HG03575 (cell line): ENCODE results near the gene LIMD2.

Experiments used
- ATAC-seq: cut with Tn5 transposase; IDR thresholded peaks from one replicate; pipeline ENCODE4 v1.9.1; 2021; ENCODE audit not compliant: unreplicated experiment, insufficient number of reproducible peaks, low FRiP score; ENCODE audit errors: extremely low read depth

Gene LIMD2

GRCh38 chr17:63686138-63686685 lies 13.7 kb downstream of the LIMD2 start:
- no peak for ATAC-seq

- no peak for ATAC-seq
Measured at GRCh38 chr17:63685578-63685977, 14.3 kb downstream of the LIMD2 start.

GRCh38 chr17:63685041-63685440 lies 14.9 kb downstream of the LIMD2 start:
- ATAC-seq = no peak

GRCh38 chr17:63682981-63683380 lies 16.9 kb downstream of the LIMD2 start:
- ATAC-seq = no peak

- no peak for ATAC-seq
Measured at GRCh38 chr17:63682441-63682840, 17.5 kb downstream of the LIMD2 start.

GRCh38 chr17:63681530-63681929 lies 18.4 kb downstream of the LIMD2 start:
- no peak for ATAC-seq

DNA sequence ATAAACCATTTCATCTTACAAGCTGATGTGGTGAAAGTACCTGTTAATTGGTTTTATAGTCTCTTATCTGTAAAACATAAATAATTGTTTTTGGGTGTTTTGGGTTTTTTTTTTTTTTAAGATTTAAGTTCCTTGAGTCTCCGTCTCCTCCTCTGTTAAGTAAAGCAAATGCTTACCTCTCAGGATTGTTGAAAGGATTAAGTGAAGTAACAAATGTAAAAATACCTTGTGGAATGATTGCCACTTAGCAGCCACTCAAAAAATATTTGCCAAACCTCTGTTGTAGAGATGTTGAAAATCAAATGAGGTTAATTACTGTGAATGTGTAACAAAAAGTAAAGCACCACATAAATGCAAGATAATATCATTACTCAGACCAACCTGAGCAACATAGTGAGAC lies 19.2 kb downstream of the LIMD2 start:
- ATAC-seq = no peak

DNA sequence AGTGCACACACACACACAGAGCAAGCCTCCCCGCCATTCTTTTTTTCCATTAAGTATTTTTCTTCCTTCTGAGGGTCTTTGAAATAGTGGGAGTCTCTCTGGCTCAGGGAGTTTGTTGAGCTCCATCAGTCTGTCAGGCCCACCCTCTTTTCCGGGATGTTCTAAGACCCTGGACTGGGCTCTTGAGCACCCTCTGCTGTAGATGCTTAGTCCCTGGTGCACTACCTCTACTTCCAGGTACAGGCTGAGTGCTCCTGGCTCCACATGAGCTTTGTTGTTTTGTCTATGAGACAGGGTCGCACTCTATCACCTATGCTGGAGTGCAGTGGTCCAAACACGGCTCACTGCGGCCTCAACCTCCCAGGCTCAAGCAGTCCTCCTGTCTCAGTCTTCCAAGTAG lies 20.7 kb downstream of the LIMD2 start:
- ATAC-seq = no peak

- no peak for ATAC-seq
Measured at GRCh38 chr17:63676584-63676983, 23.3 kb downstream of the LIMD2 start.

GRCh38 chr17:63675607-63676546 lies 24.0 kb downstream of the LIMD2 start:
- no peak for ATAC-seq

DNA sequence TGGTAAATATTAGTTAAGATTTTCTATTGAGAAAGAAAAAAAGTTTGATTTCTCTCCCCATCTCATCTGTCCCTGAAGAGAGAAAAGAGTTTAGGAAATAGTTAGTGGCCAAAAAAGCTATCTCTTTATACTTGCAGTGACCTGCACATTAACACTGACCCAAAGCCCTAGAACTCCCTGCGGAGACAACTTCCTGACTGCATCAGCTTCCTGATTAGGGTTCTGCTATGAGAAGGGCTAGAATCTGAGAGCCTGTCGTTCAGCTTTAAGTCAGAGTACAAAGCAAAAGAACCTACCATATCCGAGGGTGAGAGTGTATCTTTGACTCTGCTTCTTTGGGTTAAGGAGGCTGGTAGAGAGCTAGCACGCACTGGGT lies 24.7 kb downstream of the LIMD2 start:
- ATAC-seq = no peak

DNA sequence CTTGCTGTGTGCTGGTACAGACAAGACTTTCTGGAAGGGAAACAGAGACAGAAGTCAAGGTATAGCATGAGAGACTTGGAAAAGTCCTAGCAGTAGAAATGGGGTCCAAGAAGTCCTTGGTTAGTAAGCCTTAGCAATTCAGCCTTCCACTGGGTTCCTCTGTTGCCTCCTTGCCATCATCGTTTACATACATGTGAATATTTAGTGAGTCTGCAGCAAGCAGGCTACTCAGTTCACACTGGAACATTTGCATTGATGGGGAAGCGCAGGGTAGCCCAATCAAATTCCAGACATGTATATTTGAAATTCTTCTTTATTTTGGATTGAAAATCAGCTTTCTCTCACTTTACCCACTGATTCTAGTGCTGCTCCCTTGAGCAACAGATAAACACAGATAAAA lies 27.1 kb downstream of the LIMD2 start:
- ATAC-seq = no peak

- no peak for ATAC-seq
Measured at GRCh38 chr17:63665527-63666214, 34.3 kb downstream of the LIMD2 start.

DNA sequence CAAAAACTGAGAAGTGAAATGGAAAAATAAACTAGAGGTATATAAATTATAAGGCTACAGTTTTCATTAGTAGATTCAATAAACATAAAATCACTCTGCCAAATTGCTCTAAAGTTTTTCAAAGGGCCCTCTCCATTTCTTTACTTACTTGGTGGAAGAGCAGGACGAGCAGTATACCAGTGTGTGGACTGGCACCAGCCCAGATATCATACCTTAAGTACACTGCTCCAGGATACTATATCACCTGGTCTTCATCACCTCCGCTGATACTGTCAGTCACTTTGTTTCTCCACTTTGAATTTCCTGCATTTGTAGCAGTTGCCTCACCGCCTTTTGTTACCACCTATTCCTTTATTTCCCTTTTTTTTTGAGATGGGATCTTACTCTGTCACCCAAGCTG lies 40.1 kb downstream of the LIMD2 start:
- ATAC-seq = no peak

- ATAC-seq = no peak
Measured at GRCh38 chr17:63658366-63658765, 41.6 kb downstream of the LIMD2 start.

GRCh38 chr17:63657786-63658185 lies 42.1 kb downstream of the LIMD2 start:
- ATAC-seq = no peak

DNA sequence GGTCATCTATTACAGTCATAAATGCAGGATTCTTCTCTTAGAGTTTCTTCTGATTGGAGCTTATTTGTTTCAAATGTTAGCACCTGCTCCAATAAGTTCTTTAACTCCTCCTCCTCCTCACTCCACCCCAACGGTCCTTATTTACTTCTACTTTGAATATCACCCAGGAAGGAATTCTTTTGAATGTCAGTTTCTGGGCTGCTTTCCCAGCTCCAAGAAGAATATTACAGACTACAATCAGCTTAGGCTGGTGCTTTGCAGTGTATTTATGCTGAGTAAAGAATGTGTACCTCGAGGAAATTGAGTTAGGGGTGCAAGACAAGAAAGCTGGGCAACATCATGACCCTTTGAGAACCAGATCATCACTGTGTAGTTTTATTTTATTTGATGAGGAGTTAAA lies 46.9 kb downstream of the LIMD2 start:
- no peak for ATAC-seq

DNA sequence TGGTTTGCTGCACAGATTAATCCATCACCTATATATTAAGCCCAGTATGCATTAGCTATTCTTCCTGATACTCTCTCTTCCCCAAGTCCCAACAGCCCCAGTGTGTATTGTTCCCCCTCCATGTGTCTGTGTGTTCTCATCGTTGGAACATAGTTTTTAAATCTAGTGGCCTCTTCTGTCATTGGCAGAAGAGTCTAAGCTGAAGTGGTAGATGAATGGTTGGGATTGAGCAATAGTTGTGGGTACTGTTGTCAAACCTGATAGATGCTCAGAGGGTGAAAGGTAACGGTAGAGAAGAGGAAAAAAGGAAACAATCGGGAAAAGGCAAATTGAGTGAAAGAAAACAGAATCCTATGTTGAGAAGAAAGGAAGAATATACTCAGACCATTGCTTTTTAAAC lies 47.8 kb downstream of the LIMD2 start:
- ATAC-seq = no peak

GRCh38 chr17:63649813-63650212 lies 50.1 kb downstream of the LIMD2 start:
- no peak for ATAC-seq

GRCh38 chr17:63647936-63648335 lies 52.0 kb downstream of the LIMD2 start:
- no peak for ATAC-seq
